PC-9 (cell line): ENCODE results near the gene MINDY1. TPM values are rescaled to one million over a fixed set of nuclear protein-coding genes. Genes with fewer than 3 reads are reported as not detected.

Source experiments
- BruUV-seq: library from RNA; stranded (reverse); fragments of 400-500 nt; replicated peaks from 2 replicates; lab custom pipeline; 2021; lab: Mats Ljungman, UMichigan
- CTCF ChIA-PET: fragments of 300-600 bp; sonication (Branson Sonifier 250); formaldehyde crosslinking; loops from one replicate; lab custom pipeline; 2022; ENCODE audit warnings: antibody characterized with exemption; lab: Charles Lee
- POLR2A ChIA-PET: fragments of 300-600 bp; sonication (Branson Sonifier 250); formaldehyde crosslinking; loops from one replicate; lab custom pipeline; 2022; ENCODE audit warnings: antibody characterized with exemption; ENCODE audit not compliant: unreplicated experiment; lab: Charles Lee
- DNase-seq, 2 experiments: peaks; one replicate each; pipeline versions ENCODE4 v3.0.0 to v3.0.0-alpha.2; 2015 to 2022; ENCODE audit warnings: mixed read lengths in 1 of 2
- H2AFZ ChIP-seq: fragments of 200-600 bp; sonication (generic); 2 replicates; pipeline ENCODE4 v1.8.1; 2017; ENCODE audit warnings: antibody characterized with exemption
- H3F3A ChIP-seq: fragments of 200-600 bp; sonication (generic); 2 replicates; pipeline ENCODE4 v1.8.1; 2017; ENCODE audit warnings: antibody characterized with exemption, mild to moderate bottlenecking, low read depth; ENCODE audit not compliant: insufficient read depth
- H3K27ac ChIP-seq: fragments of 200-600 bp; sonication (generic); 2 replicates; pipeline ENCODE4 v1.6.1; 2016; ENCODE audit warnings: mixed run types
- H3K27me3 ChIP-seq: fragments of 200-600 bp; sonication (generic); 2 replicates; pipeline ENCODE4 v1.6.1; 2016; ENCODE audit warnings: low read depth, mixed run types; ENCODE audit not compliant: insufficient read depth
- H3K36me3 ChIP-seq: fragments of 200-600 bp; sonication (generic); 2 replicates; pipeline ENCODE4 v1.6.1; 2016; ENCODE audit warnings: low read depth, mixed run types
- H3K4me1 ChIP-seq: fragments of 200-600 bp; sonication (generic); replicated peaks from 2 replicates; pipeline ENCODE4 v1.6.1; 2016; ENCODE audit warnings: mixed run types; ENCODE audit not compliant: insufficient read depth
- H3K4me2 ChIP-seq: fragments of 200-600 bp; sonication (generic); 2 replicates; pipeline ENCODE4 v1.6.1; 2017; ENCODE audit warnings: mixed run types
- H3K4me3 ChIP-seq: fragments of 200-600 bp; sonication (generic); 2 replicates; pipeline ENCODE4 v1.6.1; 2016; ENCODE audit warnings: mixed run types
- H3K79me2 ChIP-seq: fragments of 200-600 bp; sonication (generic); 2 replicates; pipeline ENCODE4 v1.6.1; 2017; ENCODE audit warnings: low read depth, mixed run types
- H3K9me2 ChIP-seq: fragments of 200-600 bp; sonication (generic); 2 replicates; pipeline ENCODE4 v1.8.1; 2017; ENCODE audit warnings: mild to moderate bottlenecking; ENCODE audit not compliant: insufficient read depth
- H3K9me3 ChIP-seq: fragments of 200-600 bp; sonication (generic); 2 replicates; pipeline ENCODE4 v1.8.1; 2016; ENCODE audit warnings: low read depth; ENCODE audit not compliant: insufficient read depth
- H4K20me1 ChIP-seq: fragments of 200-600 bp; sonication (generic); 2 replicates; pipeline ENCODE4 v1.8.1; 2017; ENCODE audit not compliant: insufficient read depth
- EZH2 ChIP-seq: fragments of 200-600 bp; sonication (generic); IDR thresholded peaks from 2 replicates; pipeline ENCODE4 v1.8.0; 2017; ENCODE audit warnings: antibody characterized with exemption, low read depth
- intact Hi-C: fragments of 100-400 bp; cut with micrococcal nuclease; formaldehyde crosslinking; loops from one replicate; pipeline ENCODE4 v1.10.0; 2022; ENCODE audit not compliant: unreplicated experiment
- total RNA-seq: library from RNA; stranded (reverse); gene quantifications from 2 replicates; pipeline ENCODE4 v1.2.3, GENCODE V29; 2021
- TF ChIP-seq, protein P1 (sequence below): fragments of 200-600 bp; sonication (generic); conservative IDR thresholded peaks from 2 replicates; pipeline ENCODE4 v1.6.1; 2017; ENCODE audit warnings: mixed run types, antibody characterized with exemption, mild to moderate bottlenecking, moderate library complexity

MINDY1 gene
- total RNA-seq, 1 experiment from 2014 or later = 17.6 TPM

DNA sequence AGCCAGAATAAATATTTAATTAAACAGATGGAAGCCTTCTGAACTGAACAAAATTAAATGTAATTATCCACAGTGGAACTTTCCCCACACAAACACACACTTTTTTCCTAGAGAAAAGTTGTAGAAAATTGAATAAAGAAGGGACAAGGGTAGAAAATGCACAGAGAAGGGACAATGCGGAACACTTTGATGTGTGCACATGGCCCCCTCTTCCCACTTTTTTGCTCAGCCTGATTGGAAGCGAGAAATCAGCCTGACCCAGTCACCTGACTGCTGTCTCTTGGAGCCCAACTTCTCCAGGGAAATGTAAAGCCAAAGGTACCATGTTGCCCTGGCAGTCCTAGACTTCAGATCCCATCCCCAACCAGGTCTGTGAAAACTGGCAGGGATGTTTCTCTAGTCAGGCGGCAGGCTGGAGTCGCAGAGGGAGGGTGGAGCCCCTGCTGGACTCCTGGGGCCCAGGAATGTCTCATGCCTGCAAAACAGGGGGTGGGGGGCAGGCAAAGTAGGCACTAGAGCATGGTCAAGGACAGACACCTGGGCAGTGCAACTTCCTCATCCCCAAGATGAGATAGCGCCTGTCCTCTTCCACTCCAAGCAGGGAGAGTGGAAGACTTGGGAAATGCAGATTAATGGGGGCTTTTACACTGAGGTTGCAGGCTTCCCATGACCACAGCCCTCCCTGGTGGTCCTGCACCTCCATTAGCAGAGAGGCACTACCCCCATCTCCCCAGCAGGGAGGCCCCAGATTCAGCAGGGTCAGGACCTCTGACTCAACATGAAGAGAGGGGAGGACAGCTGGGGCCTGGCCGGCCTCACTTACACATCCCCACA is 34.9 kb downstream of the MINDY1 start:
- intact Hi-C loops = loop anchor here (1.0 to 10.0 kb wide), 3 partner anchors 11 to 717 kb away; partner anchors contain the start of genes ANXA9, CA14 and ENSA
- Histone ChIP-seq H2AFZ (no peak overlapping the region), H3K27me3 (no peaks in the 10 kb centered on the region), H3K9me2 (no peaks in the 10 kb centered on the region), H3K79me2 (peaks cover 48% of the 10 kb centered on the region), H3K36me3 (peaks cover 8% of the 10 kb centered on the region; the same call in 1 of the 2 replicates), H3F3A (peaks cover 21% of the 10 kb centered on the region), H3K27ac (no peak overlapping the region), H4K20me1 (0 out of 2 replicates have a peak, but pooled peaks cover 8% of the 10 kb centered on the region), H3K4me1 (peaks cover 41% of the 10 kb centered on the region), H3K4me2 (peak overlapping the region; percentile 99; the same call in 1 of the 2 replicates), H3K9me3 (no peaks in the 10 kb centered on the region), H3K4me3 (0 out of 2 replicates have a peak overlapping the region, but pooled peaks have one; percentile 21)
- no peak for DNase-seq
- TF ChIP-seq, protein P1, sequence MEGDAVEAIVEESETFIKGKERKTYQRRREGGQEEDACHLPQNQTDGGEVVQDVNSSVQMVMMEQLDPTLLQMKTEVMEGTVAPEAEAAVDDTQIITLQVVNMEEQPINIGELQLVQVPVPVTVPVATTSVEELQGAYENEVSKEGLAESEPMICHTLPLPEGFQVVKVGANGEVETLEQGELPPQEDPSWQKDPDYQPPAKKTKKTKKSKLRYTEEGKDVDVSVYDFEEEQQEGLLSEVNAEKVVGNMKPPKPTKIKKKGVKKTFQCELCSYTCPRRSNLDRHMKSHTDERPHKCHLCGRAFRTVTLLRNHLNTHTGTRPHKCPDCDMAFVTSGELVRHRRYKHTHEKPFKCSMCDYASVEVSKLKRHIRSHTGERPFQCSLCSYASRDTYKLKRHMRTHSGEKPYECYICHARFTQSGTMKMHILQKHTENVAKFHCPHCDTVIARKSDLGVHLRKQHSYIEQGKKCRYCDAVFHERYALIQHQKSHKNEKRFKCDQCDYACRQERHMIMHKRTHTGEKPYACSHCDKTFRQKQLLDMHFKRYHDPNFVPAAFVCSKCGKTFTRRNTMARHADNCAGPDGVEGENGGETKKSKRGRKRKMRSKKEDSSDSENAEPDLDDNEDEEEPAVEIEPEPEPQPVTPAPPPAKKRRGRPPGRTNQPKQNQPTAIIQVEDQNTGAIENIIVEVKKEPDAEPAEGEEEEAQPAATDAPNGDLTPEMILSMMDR = no peak
- no peak for TF ChIP-seq EZH2
- ChIA-PET POLR2A (interaction anchor here (0.6 kb wide), 1 partner anchor 9 kb away, joined by 5 read pairs; no protein-coding TSS in a partner anchor), CTCF (no interaction called here)
- no TSS peak for BruUV-seq

DNA sequence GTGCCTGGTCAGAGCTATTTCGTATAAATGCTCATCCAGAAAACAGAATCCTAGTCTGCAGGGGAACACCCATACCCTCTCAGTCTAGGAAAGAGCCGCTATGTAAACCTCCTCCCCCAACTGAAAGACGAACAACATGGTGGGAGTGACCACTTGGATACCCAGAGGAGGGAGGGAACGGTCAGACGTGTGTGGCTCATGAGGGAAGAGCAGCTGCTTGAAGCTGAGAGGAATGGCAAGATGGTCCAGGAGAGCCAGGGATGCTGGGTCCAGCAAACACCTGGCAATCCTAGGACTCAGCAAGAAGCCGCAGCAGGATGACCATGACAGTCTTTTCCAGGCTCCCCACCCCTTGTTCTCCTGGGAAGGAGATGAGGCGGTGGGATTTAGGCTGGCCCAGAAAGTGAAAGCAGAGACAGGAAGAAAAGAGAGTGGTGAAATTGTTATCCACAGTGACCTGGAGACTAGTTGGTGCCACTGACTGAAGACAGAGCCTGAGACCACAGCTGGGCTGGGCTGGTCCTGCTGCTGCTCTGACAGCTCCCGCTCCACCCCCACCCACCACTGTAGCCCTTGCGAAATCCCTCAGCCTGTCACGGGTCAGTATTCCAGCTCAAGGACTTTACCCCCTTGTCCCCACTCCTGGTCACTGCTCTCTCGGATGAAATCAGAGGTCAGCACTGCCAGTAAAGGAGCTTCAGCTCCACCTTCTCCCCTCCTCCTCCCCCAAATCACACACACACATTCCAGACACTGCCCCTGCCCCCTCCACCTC is 35.7 kb downstream of the MINDY1 start:
- intact Hi-C loops = loop anchor here (1.0 to 10.0 kb wide), 3 partner anchors 11 to 716 kb away; partner anchors contain the start of genes ANXA9, CA14 and ENSA
- Histone ChIP-seq H3K4me2 (peak overlapping the region; percentile 10; the same call in 1 of the 2 replicates), H3K36me3 (peaks cover 12% of the 10 kb centered on the region), H3F3A (peaks cover 13% of the 10 kb centered on the region), H3K27me3 (no peaks in the 10 kb centered on the region), H3K79me2 (peaks cover 48% of the 10 kb centered on the region), H3K4me1 (peaks cover 33% of the 10 kb centered on the region), H3K9me2 (no peaks in the 10 kb centered on the region), H3K27ac (no peak overlapping the region), H3K9me3 (no peaks in the 10 kb centered on the region), H4K20me1 (0 out of 2 replicates have a peak, but pooled peaks cover 8% of the 10 kb centered on the region), H3K4me3 (no peak overlapping the region), H2AFZ (no peak overlapping the region)
- BruUV-seq = no TSS peak
- ChIA-PET CTCF (no interaction called here), POLR2A (interaction anchor here (0.6 to 0.8 kb wide), 3 partner anchors 8 to 442 kb away, joined by 5 to 12 read pairs (median 9); no protein-coding TSS in a partner anchor)
- DNase-seq = no peak
- no peak for TF ChIP-seq EZH2
- TF ChIP-seq, protein P1 = no peak

DNA sequence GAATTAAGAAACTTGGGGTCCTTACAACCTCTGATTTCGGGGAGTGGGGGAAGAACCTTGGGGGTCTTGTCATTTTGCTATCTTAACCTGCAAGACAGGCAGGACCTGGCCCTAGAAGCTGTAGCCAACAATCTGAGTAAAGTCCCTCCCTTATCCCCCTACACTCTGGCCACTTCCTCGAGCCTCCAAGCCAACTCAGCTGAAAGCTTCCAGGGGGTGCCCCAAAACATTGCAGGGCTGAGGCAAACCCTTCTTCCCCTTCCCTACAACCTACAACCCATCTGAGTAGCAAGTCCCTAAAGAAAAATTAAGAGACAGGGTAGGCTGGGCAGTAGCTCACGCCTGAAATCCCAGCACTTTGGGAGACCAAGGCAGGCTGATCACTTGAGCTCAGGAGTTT is 37.1 kb downstream of the MINDY1 start:
- 0 out of 2 replicates have a peak, but pooled peaks cover 8% of the 10 kb centered on the region for H4K20me1 ChIP-seq
- peaks cover 19% of the 10 kb centered on the region for H3K36me3 ChIP-seq
- H3K4me1 ChIP-seq = peaks cover 25% of the 10 kb centered on the region
- peaks cover 48% of the 10 kb centered on the region for H3K79me2 ChIP-seq
- no peak overlapping the region for H3K4me3 ChIP-seq
- no peak for TF ChIP-seq EZH2
- TF ChIP-seq, protein P1 = no peak
- H3K9me2 ChIP-seq = no peaks in the 10 kb centered on the region
- no peaks in the 10 kb centered on the region for H3K27me3 ChIP-seq
- no peak for DNase-seq
- ChIA-PET CTCF (interaction anchor here (0.7 kb wide), 1 partner anchor 282 kb away, joined by 6 read pairs; no protein-coding TSS in a partner anchor), POLR2A (interaction anchor here (0.5 to 0.6 kb wide), 2 partner anchors 36 to 332 kb away, joined by 3 to 6 read pairs; no protein-coding TSS in a partner anchor)
- H2AFZ ChIP-seq = no peak overlapping the region
- BruUV-seq = no TSS peak
- H3K4me2 ChIP-seq = no peak overlapping the region
- H3F3A ChIP-seq = peaks cover 14% of the 10 kb centered on the region
- no peak overlapping the region for H3K27ac ChIP-seq
- H3K9me3 ChIP-seq = no peaks in the 10 kb centered on the region
- intact Hi-C loops = loop anchor here (10.0 kb wide), 2 partner anchors 345 to 715 kb away; partner anchors contain the start of genes CA14 and ENSA
